IMR-90 (cell line): ENCODE data around the gene ZNF212. TPM values are rescaled to one million over a fixed set of nuclear protein-coding genes. Genes with fewer than 3 reads are reported as not detected.

Experiments
- ATAC-seq: fragments of 200-7000 bp; cut with Tn5 transposase; 2 replicates; pipeline ENCODE4 v1.9.1; 2020; ENCODE audit warnings: low read depth, mild to moderate bottlenecking, moderate library complexity
- Bru-seq: library from RNA; stranded (reverse); fragments of 400-500 nt; gene quantifications from one replicate; lab custom pipeline; 2021; lab: Mats Ljungman, UMichigan
- BruChase-seq, 2 experiments: library from RNA; stranded (reverse); fragments of 400-500 nt; gene quantifications; one replicate each; lab custom pipeline; 2021; lab: Mats Ljungman, UMichigan
- BruUV-seq: library from RNA; stranded (reverse); fragments of 400-500 nt; replicated peaks from 2 replicates; lab custom pipeline; 2021; lab: Mats Ljungman, UMichigan
- CTCF ChIA-PET: fragments of 300-600 bp; formaldehyde crosslinking; extraction: SDS; loops from one replicate; lab custom pipeline; 2021; ENCODE audit warnings: antibody characterized with exemption; lab: Yijun Ruan, JAX
- POLR2A ChIA-PET: fragments of 300-600 bp; sonication (Branson Sonifier 250); formaldehyde crosslinking; loops from one replicate; lab custom pipeline; 2022; ENCODE audit warnings: antibody characterized with exemption; ENCODE audit not compliant: unreplicated experiment; lab: Charles Lee
- DNase-seq: peaks from one replicate; pipeline ENCODE4 v3.0.0; 2013
- H2AFZ ChIP-seq: replicated peaks from 2 replicates; pipeline ENCODE3; 2013; ENCODE audit warnings: low read length, mild to moderate bottlenecking; ENCODE audit not compliant: poor library complexity
- H2AK5ac ChIP-seq: 2 replicates; pipeline ENCODE4 v1.6.1; 2013; ENCODE audit warnings: low read depth, low read length, inconsistent platforms
- H2AK9ac ChIP-seq: replicated peaks from 2 replicates; pipeline ENCODE3; 2013; ENCODE audit warnings: mild to moderate bottlenecking, low read depth, low read length, moderate library complexity; ENCODE audit not compliant: poor library complexity
- H2BK120ac ChIP-seq: 2 replicates; pipeline ENCODE4 v1.6.1; 2013; ENCODE audit warnings: low read depth, low read length, inconsistent platforms
- H2BK15ac ChIP-seq: 3 replicates; pipeline ENCODE4 v1.6.1; 2013; ENCODE audit warnings: low read depth, low read length, inconsistent platforms
- H2BK20ac ChIP-seq: 2 replicates; pipeline ENCODE4 v1.6.1; 2013; ENCODE audit warnings: low read depth, mild to moderate bottlenecking, inconsistent platforms, low read length, moderate library complexity
- H2BK5ac ChIP-seq: 2 replicates; pipeline ENCODE4 v1.6.1; 2013; ENCODE audit warnings: mild to moderate bottlenecking, low read depth, low read length, inconsistent platforms; ENCODE audit not compliant: poor library complexity, severe bottlenecking
- H3K14ac ChIP-seq: replicated peaks from 2 replicates; pipeline ENCODE4 v1.6.1; 2013; ENCODE audit warnings: low read depth, low read length, inconsistent platforms
- H3K18ac ChIP-seq: 2 replicates; pipeline ENCODE4 v1.6.1; 2013; ENCODE audit warnings: low read depth, low read length, control low read depth
- H3K23ac ChIP-seq: 2 replicates; pipeline ENCODE4 v1.6.1; 2013; ENCODE audit warnings: low read depth, low read length, inconsistent platforms
- H3K27ac ChIP-seq: 2 replicates; pipeline ENCODE4 v1.5.1; 2013; ENCODE audit warnings: mild to moderate bottlenecking, control low read depth, low read length; ENCODE audit not compliant: insufficient read depth
- H3K27me3 ChIP-seq: 2 replicates; pipeline ENCODE4 v1.6.1; 2013; ENCODE audit warnings: low read length; ENCODE audit not compliant: control insufficient read depth, insufficient read depth
- H3K36me3 ChIP-seq: 2 replicates; pipeline ENCODE4 v1.6.1; 2013; ENCODE audit warnings: low read length, mixed read lengths; ENCODE audit not compliant: control insufficient read depth, insufficient read depth
- H3K4ac ChIP-seq: 2 replicates; pipeline ENCODE4 v1.6.1; 2013; ENCODE audit warnings: low read depth, low read length, inconsistent platforms
- H3K4me1 ChIP-seq: 2 replicates; pipeline ENCODE4 v1.6.1; 2013; ENCODE audit warnings: low read length, mixed read lengths; ENCODE audit not compliant: control insufficient read depth, insufficient read depth
- H3K4me2 ChIP-seq: 2 replicates; pipeline ENCODE4 v1.6.1; 2013; ENCODE audit warnings: low read depth, mild to moderate bottlenecking, control low read depth, low read length, moderate library complexity
- H3K4me3 ChIP-seq: 2 replicates; pipeline ENCODE4 v1.5.1; 2013; ENCODE audit warnings: low read depth, mild to moderate bottlenecking, control low read depth, low read length, moderate library complexity; ENCODE audit not compliant: insufficient read depth
- H3K56ac ChIP-seq: 2 replicates; pipeline ENCODE4 v1.6.1; 2013; ENCODE audit warnings: low read length, inconsistent platforms; ENCODE audit not compliant: insufficient read depth; ENCODE audit errors: extremely low read depth
- H3K79me1 ChIP-seq, 2 experiments: 2 replicates each; pipeline ENCODE4 v1.6.1; 2013; ENCODE audit warnings: low read length in 2 of 2, inconsistent platforms in 1 of 2, low read depth in 1 of 2
- H3K9ac ChIP-seq: 2 replicates; pipeline ENCODE4 v1.6.1; 2013; ENCODE audit warnings: low read depth, low read length, control low read depth
- H3K9me1 ChIP-seq: 2 replicates; pipeline ENCODE4 v1.6.1; 2013; ENCODE audit warnings: low read length, inconsistent platforms; ENCODE audit not compliant: insufficient read depth
- H3K9me3 ChIP-seq: 2 replicates; pipeline ENCODE4 v1.6.1; 2013; ENCODE audit warnings: low read length; ENCODE audit not compliant: control insufficient read depth, insufficient read depth
- H4K20me1 ChIP-seq: 2 replicates; pipeline ENCODE4 v1.6.1; 2013; ENCODE audit warnings: low read length, inconsistent platforms; ENCODE audit not compliant: insufficient read depth
- H4K5ac ChIP-seq: 2 replicates; pipeline ENCODE4 v1.6.1; 2013; ENCODE audit warnings: mild to moderate bottlenecking, low read depth, low read length, control low read depth
- H4K8ac ChIP-seq, 2 experiments: 2 replicates each; pipeline ENCODE4 v1.6.1; 2013; ENCODE audit warnings: low read depth in 2 of 2, low read length in 2 of 2, control low read depth in 1 of 2, inconsistent platforms in 1 of 2
- H4K91ac ChIP-seq: 2 replicates; pipeline ENCODE4 v1.6.1; 2013; ENCODE audit warnings: low read depth, low read length, inconsistent platforms; ENCODE audit not compliant: insufficient read depth
- BHLHE40 ChIP-seq: fragments of 150-350 bp; IDR thresholded peaks from 2 replicates; pipeline ENCODE4 v1.6.1; 2016; ENCODE audit warnings: mild to moderate bottlenecking, low read depth, low read length
- CEBPB ChIP-seq: IDR thresholded peaks from 2 replicates; pipeline ENCODE4 v1.6.1; 2012; ENCODE audit warnings: low read depth, low read length, improper control_type of control experiment
- CHD1 ChIP-seq: IDR thresholded peaks from 2 replicates; pipeline ENCODE4 v1.6.1; 2012; ENCODE audit warnings: low read depth, low read length, improper control_type of control experiment
- CTCF ChIP-seq: conservative IDR thresholded peaks from 2 replicates; pipeline ENCODE4 v1.5.1; 2012; ENCODE audit warnings: mild to moderate bottlenecking, low read depth, low read length, improper control_type of control experiment
- MAZ ChIP-seq: IDR thresholded peaks from 2 replicates; pipeline ENCODE4 v1.6.1; 2012; ENCODE audit warnings: low read depth, mild to moderate bottlenecking, low read length, improper control_type of control experiment, moderate library complexity, borderline replicate concordance
- POLR2A ChIP-seq: IDR thresholded peaks from 2 replicates; pipeline ENCODE4 v1.6.1; 2012; ENCODE audit warnings: mild to moderate bottlenecking, low read depth, low read length
- RAD21 ChIP-seq: IDR thresholded peaks from 2 replicates; pipeline ENCODE4 v1.6.1; 2012; ENCODE audit warnings: low read length, improper control_type of control experiment
- SMC3 ChIP-seq: fragments of 150-350 bp; IDR thresholded peaks from 2 replicates; pipeline ENCODE4 v1.6.1; 2016; ENCODE audit warnings: low read depth, mild to moderate bottlenecking, antibody characterized with exemption, low read length, moderate library complexity
- USF2 ChIP-seq: fragments of 150-350 bp; IDR thresholded peaks from 2 replicates; pipeline ENCODE4 v1.6.1; 2017; ENCODE audit warnings: mild to moderate bottlenecking, antibody characterized with exemption, low read length, low read depth
- WGBS, 2 experiments: methylation state at CpG; one replicate each; pipeline versions ENCODE4 v1.1.5 to v1.1.7; 2013; ENCODE audit warnings: missing lambda C conversion rate in 2 of 2; ENCODE audit not compliant: insufficient read length in 1 of 2; ENCODE audit errors: extremely low coverage in 2 of 2; 5-methylcytosine and 5-hydroxymethylcytosine counted together
- dilution Hi-C: fragments of 300-500 bp; cut with HindIII; formaldehyde crosslinking; loops from one replicate; pipeline ENCODE4 v1.14.3; 2018; ENCODE audit warnings: low sequenced_read_pairs; ENCODE audit not compliant: unreplicated experiment
- in situ Hi-C: fragments of 300-500 bp; cut with MboI; formaldehyde crosslinking; loops from 3 replicates; pipeline ENCODE4 v1.14.3; 2019; ENCODE audit warnings: low sequenced_read_pairs, inconsistent platforms, mixed read lengths
- intact Hi-C: fragments of 100-400 bp; cut with micrococcal nuclease; formaldehyde crosslinking; loops from 2 replicates; pipeline ENCODE4 v1.10.0; 2022
- long read RNA-seq: library from polyadenylated mRNA; unstranded; transcript quantifications from one replicate; pipeline ENCODE4 v2.0.0, GENCODE V29; 2021; ENCODE audit not compliant: unreplicated experiment
- polyA plus RNA-seq, 3 experiments: library from polyadenylated mRNA; depleted of rRNA; stranded (reverse); fragments of >200 nt; gene quantifications; 2 replicates each; pipeline ENCODE4 v1.2.3, GENCODE V29; 2012; ENCODE audit warnings: low replicate concordance in 1 of 3
- total RNA-seq: library from RNA; depleted of rRNA; stranded (reverse); fragments of >200 nt; gene quantifications from 2 replicates; pipeline ENCODE4 v1.2.3, GENCODE V29; 2012; rRNA removed

Gene ZNF212
- total RNA-seq (3.8 and 4.2 TPM in 2 replicates), polyA plus RNA-seq (2012; rRNA removed) (4.8 and 5.1 TPM in 2 replicates), Bru-seq, nascent RNA (percentile 75 among the genes with signal in this experiment), BruChase-seq, experiment 1, labeled RNA remaining after a 6-hour chase (percentile 75 among the genes with signal in this experiment), BruChase-seq, experiment 2, labeled RNA remaining after a 2-hour chase (percentile 71 among the genes with signal in this experiment)
- 3.3 and 3.8 TPM in 2 replicates for polyA plus RNA-seq (2012; cell fraction: cytosol; rRNA removed)
- 14.9 and 20.6 TPM in 2 replicates for polyA plus RNA-seq (2012; cell fraction: nucleus; rRNA removed; ENCODE audit: low replicate concordance)
- long read RNA-seq, partial matches to known transcripts: 0 of 3 reads
- long read RNA-seq, other reads (novel, unspliced or antisense): 1 of 3 reads

GRCh38 chr7:149239345-149240143 is at the start of gene ZNF212:
ZNF212 (plus strand) TSS chr7:149239651; CDS start chr7:149239779, 128 bp downstream.
- intact Hi-C loops (no loop called here), in situ Hi-C loops (no loop called here), dilution Hi-C loops (no loop called here)
- Histone ChIP-seq H3K27ac (peak within 1 kb of the TSS; percentile 77), H3K4ac (peak within 1 kb of the TSS; percentile 85), H3K4me2 (peak within 1 kb of the TSS; percentile 98), H2AFZ (peak within 1 kb of the TSS; percentile 97), H3K9me3 (no peaks in the 10 kb centered on the region; the same call in 1 of the 2 replicates), H3K36me3 (no peaks in the 10 kb centered on the region), H3K79me1 (peaks cover 5 to 23% of the 10 kb centered on the region in 2 experiments; a peak in 3 of 4 replicates), H2BK120ac (peak within 1 kb of the TSS; percentile 93), H2BK5ac (peak within 1 kb of the TSS; percentile 77), H4K20me1 (no peaks in the 10 kb centered on the region), H2BK15ac (peak within 1 kb of the TSS; percentile 98; the same call in 2 of the 3 replicates), H3K56ac (peak within 1 kb of the TSS; percentile 54; the same call in 1 of the 2 replicates), H4K8ac (peak within 1 kb of the TSS; percentile 77 to 100), H3K18ac (peak within 1 kb of the TSS; percentile 69; the same call in 1 of the 2 replicates), H4K5ac (peak within 1 kb of the TSS; percentile 89), H2AK9ac (peak within 1 kb of the TSS; percentile 90), H4K91ac (peak within 1 kb of the TSS; percentile 94), H3K27me3 (no peaks in the 10 kb centered on the region), H3K4me1 (peaks cover 5% of the 10 kb centered on the region; the same call in 1 of the 2 replicates), H2AK5ac (peak within 1 kb of the TSS; percentile 84; the same call in 1 of the 2 replicates), H3K9ac (peak within 1 kb of the TSS; percentile 80), H3K23ac (peak within 1 kb of the TSS; percentile 98), H2BK20ac (peak within 1 kb of the TSS; percentile 76), H3K4me3 (peak within 1 kb of the TSS; percentile 86), H3K9me1 (0 out of 2 replicates have a peak, but pooled peaks cover 2% of the 10 kb centered on the region), H3K14ac (peak within 1 kb of the TSS; percentile 95)
- POLR2A ChIA-PET: no interaction called here
- CTCF ChIA-PET: no interaction called here
- 1% methylated on average over 33 of the region's 64 CpGs; no CpG with 5 or more reads in 1 of the 2 experiments for WGBS, 2 experiments
- no TSS peak for BruUV-seq
- ATAC-seq (peak; percentile 100), DNase-seq (peak; percentile 83)
- TF ChIP-seq POLR2A (peak; percentile 56; the same call in 1 of the 2 replicates), CHD1 (no peak), BHLHE40 (peak; percentile 71; the same call in 1 of the 2 replicates), MAZ (peak; percentile 67), CEBPB (no peak), SMC3 (peak; percentile 60), CTCF (peak; percentile 88), RAD21 (peak; percentile 56), USF2 (peak; percentile 41)
